ENCODE data around the gene SERINC2. TPM values are rescaled to one million over a fixed set of nuclear protein-coding genes. Genes with fewer than 3 reads are reported as not detected.

The SERINC2 gene
- total RNA-seq, 1 experiment from 2014 or later: 14.1 TPM

DNA sequence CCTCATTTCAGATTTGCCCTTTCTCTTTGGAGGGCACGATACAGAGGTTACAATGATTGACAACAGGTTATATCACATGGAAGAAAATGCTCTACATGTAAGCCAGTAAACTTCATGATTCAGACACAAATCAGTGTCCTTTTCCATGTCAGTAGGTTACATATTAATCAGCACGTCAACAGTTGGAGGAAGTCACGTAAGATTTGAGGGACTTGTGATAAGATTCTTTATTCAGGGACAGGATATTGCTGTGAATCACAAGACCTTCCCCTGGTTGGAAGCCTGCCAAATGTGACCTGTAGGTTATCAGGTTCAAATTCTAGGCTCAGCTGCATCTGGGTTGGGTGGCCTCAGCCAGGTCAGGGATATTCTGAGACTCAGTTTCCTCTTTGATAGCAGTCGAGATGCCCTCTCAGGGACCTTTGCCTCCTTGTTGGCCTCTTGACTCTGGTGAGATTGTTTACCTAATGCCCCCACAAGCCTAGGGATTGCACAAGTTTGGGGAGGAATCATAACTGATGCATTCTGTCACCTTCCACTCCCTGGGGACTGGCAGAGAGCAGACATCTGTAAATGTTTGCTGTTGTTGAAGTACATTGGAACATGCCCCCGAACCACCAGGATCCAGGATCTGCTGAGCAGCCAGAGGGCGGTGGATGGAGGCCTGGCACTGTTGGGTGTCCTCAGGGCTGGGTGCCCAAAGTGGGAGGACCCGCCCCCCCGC is 31.9 kb downstream of the SERINC2 start:
- no peaks in the 10 kb centered on the region for H3K36me3 Mint-ChIP-seq (ENCODE audit: insufficient read depth in 1 of 3, low read depth in 3 of 3)
- H3K4me3 Mint-ChIP-seq: no peak overlapping the region
- H4K8ac ChIP-seq (replicated peaks; ENCODE audit: insufficient read length, low read depth, low read length): no peak overlapping the region
- H3K9me3 Mint-ChIP-seq: peaks cover 5 to 7% of the 10 kb centered on the region in 2 experiments; a peak in 3 of 5 replicates
- H3K27ac Mint-ChIP-seq: no peak overlapping the region
- H3K23ac ChIP-seq (ENCODE audit: insufficient read length, low read depth, low read length): no peak overlapping the region
- peaks cover 12% of the 10 kb centered on the region for H3K27me3 Mint-ChIP-seq (ENCODE audit: low read depth)
- H3K9me3 ChIP-seq (ENCODE audit: control insufficient read depth, low read depth, low read length): no peaks in the 10 kb centered on the region
- no peaks in the 10 kb centered on the region for H3K4me1 ChIP-seq (ENCODE audit: insufficient read depth, low read length)
- no peaks in the 10 kb centered on the region for H3K4me1 Mint-ChIP-seq
- no peak for DNase-seq
- no peak overlapping the region for H3K18ac ChIP-seq (ENCODE audit: insufficient read length, low read depth, low read length)
- no peak overlapping the region for H3K4me2 ChIP-seq (ENCODE audit: insufficient read depth, insufficient read length, low read length)
- no peak overlapping the region for H2AFZ ChIP-seq (ENCODE audit: low read length)
- H4K20me1 ChIP-seq (ENCODE audit: control insufficient read depth, insufficient read depth, insufficient read length): no peaks in the 10 kb centered on the region
- TF ChIP-seq, protein P1, sequence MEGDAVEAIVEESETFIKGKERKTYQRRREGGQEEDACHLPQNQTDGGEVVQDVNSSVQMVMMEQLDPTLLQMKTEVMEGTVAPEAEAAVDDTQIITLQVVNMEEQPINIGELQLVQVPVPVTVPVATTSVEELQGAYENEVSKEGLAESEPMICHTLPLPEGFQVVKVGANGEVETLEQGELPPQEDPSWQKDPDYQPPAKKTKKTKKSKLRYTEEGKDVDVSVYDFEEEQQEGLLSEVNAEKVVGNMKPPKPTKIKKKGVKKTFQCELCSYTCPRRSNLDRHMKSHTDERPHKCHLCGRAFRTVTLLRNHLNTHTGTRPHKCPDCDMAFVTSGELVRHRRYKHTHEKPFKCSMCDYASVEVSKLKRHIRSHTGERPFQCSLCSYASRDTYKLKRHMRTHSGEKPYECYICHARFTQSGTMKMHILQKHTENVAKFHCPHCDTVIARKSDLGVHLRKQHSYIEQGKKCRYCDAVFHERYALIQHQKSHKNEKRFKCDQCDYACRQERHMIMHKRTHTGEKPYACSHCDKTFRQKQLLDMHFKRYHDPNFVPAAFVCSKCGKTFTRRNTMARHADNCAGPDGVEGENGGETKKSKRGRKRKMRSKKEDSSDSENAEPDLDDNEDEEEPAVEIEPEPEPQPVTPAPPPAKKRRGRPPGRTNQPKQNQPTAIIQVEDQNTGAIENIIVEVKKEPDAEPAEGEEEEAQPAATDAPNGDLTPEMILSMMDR (conservative IDR thresholded peaks at IDR 0.05): no peak
- H3K56ac ChIP-seq (ENCODE audit: insufficient read length, low read depth, low read length): no peak overlapping the region
- H3K9ac ChIP-seq (ENCODE audit: extremely low read depth, insufficient read length, low read length): no peak overlapping the region
- H3K27me3 ChIP-seq (ENCODE audit: insufficient read depth, low read length): no peaks in the 10 kb centered on the region
- no peak overlapping the region for H3K14ac ChIP-seq (ENCODE audit: insufficient read depth, low read length)
- no peak overlapping the region for H4K5ac ChIP-seq (ENCODE audit: insufficient read length, low read depth, low read length)
- no CpG with 5 or more reads among the region's 8 CpGs for WGBS (ENCODE audit: extremely low coverage, insufficient read length, low lambda C conversion rate)
- H3K79me1 ChIP-seq (ENCODE audit: insufficient read depth, low read depth, low read length, poor library complexity, severe bottlenecking): no peaks in the 10 kb centered on the region
- no peak overlapping the region for H2BK12ac ChIP-seq (ENCODE audit: insufficient read length, low read depth, low read length)
- no peak overlapping the region for H3K27ac ChIP-seq (ENCODE audit: insufficient read length, low read depth, low read length)
- no peak overlapping the region for H2BK120ac ChIP-seq (ENCODE audit: low read depth, low read length, poor library complexity, severe bottlenecking)
- no peaks in the 10 kb centered on the region for H3K79me2 ChIP-seq (ENCODE audit: insufficient read depth, low read length)
- no peak overlapping the region for H3K4ac ChIP-seq (ENCODE audit: low read depth, low read length)
- no peak overlapping the region for H4K91ac ChIP-seq (ENCODE audit: insufficient read length, low read depth, low read length)
- no peaks in the 10 kb centered on the region for H3K23me2 ChIP-seq (ENCODE audit: insufficient read length, low read depth, low read length, poor library complexity, severe bottlenecking)
- no peak overlapping the region for H2BK15ac ChIP-seq (ENCODE audit: low read depth, low read length)
- no peak overlapping the region for H2BK20ac ChIP-seq (ENCODE audit: low read depth, low read length, poor library complexity, severe bottlenecking)
- no peak overlapping the region for H3T11ph ChIP-seq (ENCODE audit: low read length)
- no peak overlapping the region for H2AK5ac ChIP-seq (ENCODE audit: insufficient read length, low read length)
- no peak overlapping the region for H2BK5ac ChIP-seq (ENCODE audit: insufficient read length, low read length)
